Stimulated activated naive CD8-positive, alpha-beta T cell treated with anti-CD3 and anti-CD28 coated beads, Interleukin-15, Interleukin-2, amounts not matched to agents 100 U/mL and 50 U/mL, for 24 hours (primary cell): ENCODE measurements around the gene RPP40.

Source experiments
- ATAC-seq: fragments of 150-1000 bp; cut with Tn5 transposase; one replicate; pipeline ENCODE4 v1.10.0; 2021
- DNase-seq: peaks from one replicate; pipeline ENCODE4 v3.0.0; 2021

Gene RPP40

DNA sequence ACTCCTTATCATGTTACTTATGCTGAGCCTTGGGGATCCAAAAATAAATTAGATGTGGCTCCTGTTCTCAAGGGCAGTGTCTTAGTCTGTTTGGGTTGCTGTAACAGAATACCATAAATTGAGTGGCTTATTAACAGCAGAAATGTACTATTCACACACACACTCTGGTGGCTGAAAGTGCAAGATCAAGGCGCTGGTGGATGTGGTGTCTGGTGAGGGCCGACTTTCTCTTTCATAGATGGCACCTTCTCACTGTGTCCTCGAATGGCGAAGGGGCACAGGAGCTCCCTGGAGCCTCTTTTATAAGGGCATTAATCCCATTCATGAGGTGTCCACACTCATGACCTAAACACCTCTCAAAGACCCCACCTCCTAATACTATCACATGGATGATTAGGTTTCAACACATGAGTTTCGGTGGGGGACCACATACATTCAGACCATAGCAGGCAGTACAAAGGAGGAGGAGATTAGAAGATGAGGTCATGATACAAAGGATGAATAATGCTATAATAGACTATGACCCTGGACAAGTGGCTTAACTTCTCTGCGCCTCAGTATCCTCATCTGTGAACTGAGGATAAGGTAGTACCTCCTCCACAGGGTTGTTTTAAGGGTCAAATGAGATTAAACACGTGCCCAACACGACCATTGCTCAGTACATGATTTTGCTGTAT, 34.1 kb downstream of the RPP40 start:
- DNase-seq (no peak), ATAC-seq (no peak)

DNA sequence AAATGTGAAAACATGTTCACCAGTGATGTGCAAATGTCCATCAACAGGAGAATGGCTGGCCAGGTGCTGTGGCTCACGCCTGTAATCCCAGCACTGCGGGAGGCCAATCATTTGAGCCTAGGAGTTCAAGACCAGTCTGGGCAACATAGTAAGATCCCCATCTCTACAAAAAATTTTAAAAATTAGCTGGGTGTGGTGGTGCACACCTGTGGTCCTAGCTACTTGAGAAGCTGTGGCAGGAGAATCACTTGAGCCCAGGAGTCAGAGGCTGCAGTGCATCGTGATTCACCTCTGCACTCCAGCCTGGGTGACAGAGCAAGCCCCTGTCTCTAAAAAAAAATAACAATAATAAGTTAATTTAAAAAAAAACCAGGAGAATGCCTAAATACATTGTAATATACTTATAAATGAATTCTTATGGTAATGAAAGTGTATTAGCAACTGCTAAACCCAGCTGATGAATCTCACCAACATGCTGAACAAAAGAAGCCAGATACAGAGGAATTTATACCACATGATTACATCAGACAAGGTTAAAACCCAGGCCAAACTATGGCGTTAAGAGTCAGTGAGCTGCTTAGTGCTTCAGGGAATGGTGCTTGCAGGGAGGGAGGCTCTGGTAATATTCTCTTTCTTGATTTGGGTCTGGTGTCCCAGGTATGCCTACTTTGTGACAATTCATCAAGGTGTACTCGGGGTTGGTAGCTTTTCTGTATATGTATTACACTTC, 36.4 kb downstream of the RPP40 start:
- DNase-seq: no peak
- ATAC-seq: no peak

DNA sequence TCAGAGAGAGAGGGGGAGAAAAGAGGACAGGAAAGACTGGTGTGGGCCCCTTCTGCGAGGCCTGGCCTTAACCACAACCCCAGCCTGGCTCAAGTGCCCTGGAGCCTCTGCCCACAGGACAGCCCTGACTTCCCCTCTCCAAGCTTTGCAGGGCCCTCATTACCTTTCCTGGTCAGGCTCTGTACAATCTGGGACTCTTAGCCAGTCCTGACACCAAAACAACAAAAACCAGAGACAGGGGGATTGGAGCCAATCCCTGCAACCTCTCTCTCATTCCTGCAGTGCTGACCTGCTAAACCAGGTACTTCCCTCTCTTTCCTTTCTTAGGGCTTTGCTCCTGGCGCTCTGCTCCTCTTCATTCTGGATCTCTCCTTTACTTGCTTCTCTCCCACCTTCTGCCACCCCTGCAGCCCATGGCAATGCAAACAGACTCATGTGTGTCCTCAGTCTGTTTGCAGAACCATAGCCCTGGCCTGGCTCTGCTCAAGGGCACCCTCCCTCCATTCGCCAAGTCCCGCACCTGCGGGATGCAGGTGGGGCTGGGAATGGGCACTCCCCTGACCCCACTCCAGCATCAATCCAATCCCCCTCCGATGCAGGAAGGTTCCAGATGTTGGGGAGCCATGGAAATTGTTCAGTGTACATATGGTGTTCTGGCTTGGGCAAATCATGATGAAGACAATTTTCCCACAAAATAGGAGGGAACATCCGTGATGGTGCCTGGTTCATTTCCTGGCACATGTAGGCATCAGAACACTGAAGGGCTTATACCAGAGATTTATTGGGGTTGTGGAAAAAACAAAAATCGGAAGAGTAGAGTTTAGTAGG, 38.1 kb downstream of the RPP40 start:
- no peak for ATAC-seq
- DNase-seq: no peak

GRCh38 chr6:4964675-4965561, 38.9 kb downstream of the RPP40 start:
- DNase-seq (no peak), ATAC-seq (no peak)

- ATAC-seq: no peak
- DNase-seq: no peak
These were observed 40.9 kb downstream of the RPP40 start for GRCh38 chr6:4962905-4963304.

GRCh38 chr6:4961322-4962168, 42.3 kb downstream of the RPP40 start:
- ATAC-seq (no peak), DNase-seq (no peak)

GRCh38 chr6:4958624-4959023, 45.2 kb downstream of the RPP40 start:
- DNase-seq (no peak), ATAC-seq (no peak)

DNA sequence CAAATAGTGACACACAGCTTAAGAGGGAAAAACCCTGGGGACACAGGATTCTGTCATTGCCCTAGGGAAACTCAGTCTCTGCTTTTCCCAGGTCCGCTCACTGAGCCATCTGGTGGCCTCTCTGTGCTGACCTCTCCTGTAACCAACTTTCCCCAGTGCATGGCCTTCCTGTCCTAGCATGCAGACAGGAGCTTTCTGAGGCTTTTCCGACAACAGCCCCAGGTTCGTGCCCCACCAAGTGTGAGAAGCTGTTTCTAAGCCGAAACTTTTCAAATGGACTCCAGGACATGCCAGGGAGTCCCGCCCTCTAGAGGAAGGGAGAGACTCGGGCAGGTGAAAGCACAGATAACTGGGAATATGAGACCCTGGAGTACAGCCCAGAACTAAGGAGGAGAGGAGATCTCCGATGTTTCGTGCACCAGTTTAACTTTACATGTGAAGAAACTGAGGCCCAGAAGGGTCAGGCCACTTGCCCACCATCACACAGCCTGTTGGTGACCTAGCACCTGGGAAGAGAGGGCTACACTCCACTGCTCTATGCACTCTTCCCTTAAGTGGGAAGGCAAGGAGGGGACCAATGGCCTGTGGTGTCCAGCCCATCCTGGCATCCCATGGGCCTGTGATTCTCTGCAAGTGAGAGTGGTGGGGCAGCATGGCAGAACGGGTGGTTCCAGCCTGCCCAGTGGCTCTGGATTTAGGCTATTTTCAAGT, 46.2 kb downstream of the RPP40 start:
- DNase-seq (no peak), ATAC-seq (no peak)

- DNase-seq (no peak), ATAC-seq (no peak)
These were observed 47.2 kb downstream of the RPP40 start for GRCh38 chr6:4956625-4957024.

DNA sequence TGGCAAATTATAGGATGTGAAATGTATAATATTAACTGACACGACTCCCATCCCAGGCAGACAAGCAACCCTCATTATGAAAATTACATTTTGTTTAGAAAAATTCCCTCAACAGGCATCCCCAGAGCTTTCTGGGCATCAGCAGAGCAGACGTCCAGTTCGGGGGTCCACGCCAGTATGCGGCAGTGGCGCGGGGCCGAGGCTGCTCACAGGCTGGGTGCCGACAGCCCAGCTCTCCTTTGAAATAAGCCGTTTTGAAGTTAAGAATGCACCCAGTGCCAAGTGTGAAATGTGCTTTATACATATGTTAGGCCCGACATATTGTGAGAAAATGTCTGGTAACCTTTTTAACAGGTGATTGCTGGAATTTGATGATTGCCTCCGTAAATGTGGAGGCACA, 50.4 kb downstream of the RPP40 start:
- ATAC-seq: no peak
- DNase-seq: no peak

DNA sequence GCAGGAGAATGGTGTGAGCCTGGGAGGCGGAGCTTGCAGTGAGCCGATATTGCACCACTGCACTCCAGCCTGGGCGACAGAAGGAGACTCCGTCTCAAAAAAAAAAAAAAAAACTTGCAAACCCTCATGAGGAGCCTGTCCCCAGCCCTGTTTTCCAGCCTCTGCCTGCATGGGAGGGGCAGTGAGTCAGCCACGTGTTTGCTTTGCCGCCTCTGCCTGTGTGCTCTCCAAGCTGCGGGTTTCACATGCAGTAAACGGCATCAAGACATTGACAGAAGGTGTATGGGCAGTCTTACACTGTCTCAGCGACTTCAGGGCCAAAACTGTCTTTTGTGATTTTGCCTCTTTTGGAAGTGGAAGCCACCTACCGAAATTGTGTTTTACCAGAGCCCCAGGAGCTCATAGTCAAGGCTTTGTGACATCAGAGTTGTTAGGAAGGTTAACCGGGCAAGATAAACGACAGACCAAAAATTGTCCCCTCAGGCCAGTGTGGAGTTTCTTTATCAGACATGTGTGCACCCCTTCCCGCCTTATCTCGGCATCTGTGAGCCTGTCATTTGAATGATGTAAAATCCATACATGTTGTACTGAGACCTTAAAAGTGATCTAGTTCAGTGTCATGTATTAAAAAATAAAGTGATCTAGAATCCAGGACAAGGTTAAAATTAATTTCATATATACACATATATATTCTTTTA, 52.9 kb downstream of the RPP40 start:
- DNase-seq (no peak), ATAC-seq (no peak)

DNA sequence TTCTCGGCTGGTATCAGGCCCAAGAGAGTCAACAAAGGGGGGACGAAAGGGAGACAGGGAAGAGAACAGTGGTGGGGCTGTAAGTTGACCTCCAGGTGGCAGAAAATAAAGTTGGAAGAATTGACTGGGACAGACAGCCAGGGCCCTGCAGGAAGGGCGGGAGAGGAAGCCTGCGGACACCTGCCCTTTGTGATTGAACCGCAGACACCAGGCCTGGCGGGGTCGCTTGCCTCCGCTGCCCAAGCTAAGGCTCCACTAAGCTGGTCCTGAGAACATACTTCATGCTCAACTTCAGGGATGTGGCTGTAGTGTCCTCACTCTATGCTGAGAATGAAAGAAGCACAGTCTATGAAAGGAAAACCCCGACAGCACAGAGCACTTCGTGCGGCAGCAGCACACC, 53.8 kb downstream of the RPP40 start:
- ATAC-seq (no peak), DNase-seq (no peak)

GRCh38 chr6:4948781-4949450, 54.9 kb downstream of the RPP40 start:
- ATAC-seq (no peak), DNase-seq (no peak)

- DNase-seq: no peak
These were observed 56.1 kb downstream of the RPP40 start for GRCh38 chr6:4947716-4948115.

GRCh38 chr6:4946521-4946920, 57.3 kb downstream of the RPP40 start:
- ATAC-seq (no peak), DNase-seq (no peak)

More at GRCh38 chr6:4947716-4948115, 56.1 kb downstream of the RPP40 start:
- ATAC-seq: no peak
